Astrocyte of the cerebellum (primary cell): ENCODE measurements around the gene ASTN2.

Experiments
- DNase-seq: peaks from one replicate; pipeline ENCODE4 v3.0.0-alpha.2; 2011; ENCODE audit warnings: low read depth
- H3K4me3 ChIP-seq: 2 replicates; pipeline ENCODE4 v1.5.1; 2011; ENCODE audit warnings: mild to moderate bottlenecking, low read depth, low read length, moderate library complexity
- in situ Hi-C: cut with HindIII; loops from 2 replicates; pipeline ENCODE4 v1.10.0; 2017; ENCODE audit warnings: low sequenced_read_pairs
- TF ChIP-seq, protein P1 (sequence below): IDR thresholded peaks from 2 replicates; pipeline ENCODE4 v1.5.1; 2012; ENCODE audit warnings: low read length, low read depth, moderate library complexity, mild to moderate bottlenecking; ENCODE audit errors: missing control alignments

ASTN2 gene

GRCh38 chr9:116875576-116875975 lies 539.3 kb downstream of the ASTN2 start:
- in situ Hi-C loops: no loop called here
- no peak for DNase-seq
- no peak overlapping the region for H3K4me3 ChIP-seq
- TF ChIP-seq, protein P1, sequence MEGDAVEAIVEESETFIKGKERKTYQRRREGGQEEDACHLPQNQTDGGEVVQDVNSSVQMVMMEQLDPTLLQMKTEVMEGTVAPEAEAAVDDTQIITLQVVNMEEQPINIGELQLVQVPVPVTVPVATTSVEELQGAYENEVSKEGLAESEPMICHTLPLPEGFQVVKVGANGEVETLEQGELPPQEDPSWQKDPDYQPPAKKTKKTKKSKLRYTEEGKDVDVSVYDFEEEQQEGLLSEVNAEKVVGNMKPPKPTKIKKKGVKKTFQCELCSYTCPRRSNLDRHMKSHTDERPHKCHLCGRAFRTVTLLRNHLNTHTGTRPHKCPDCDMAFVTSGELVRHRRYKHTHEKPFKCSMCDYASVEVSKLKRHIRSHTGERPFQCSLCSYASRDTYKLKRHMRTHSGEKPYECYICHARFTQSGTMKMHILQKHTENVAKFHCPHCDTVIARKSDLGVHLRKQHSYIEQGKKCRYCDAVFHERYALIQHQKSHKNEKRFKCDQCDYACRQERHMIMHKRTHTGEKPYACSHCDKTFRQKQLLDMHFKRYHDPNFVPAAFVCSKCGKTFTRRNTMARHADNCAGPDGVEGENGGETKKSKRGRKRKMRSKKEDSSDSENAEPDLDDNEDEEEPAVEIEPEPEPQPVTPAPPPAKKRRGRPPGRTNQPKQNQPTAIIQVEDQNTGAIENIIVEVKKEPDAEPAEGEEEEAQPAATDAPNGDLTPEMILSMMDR: no peak

DNA sequence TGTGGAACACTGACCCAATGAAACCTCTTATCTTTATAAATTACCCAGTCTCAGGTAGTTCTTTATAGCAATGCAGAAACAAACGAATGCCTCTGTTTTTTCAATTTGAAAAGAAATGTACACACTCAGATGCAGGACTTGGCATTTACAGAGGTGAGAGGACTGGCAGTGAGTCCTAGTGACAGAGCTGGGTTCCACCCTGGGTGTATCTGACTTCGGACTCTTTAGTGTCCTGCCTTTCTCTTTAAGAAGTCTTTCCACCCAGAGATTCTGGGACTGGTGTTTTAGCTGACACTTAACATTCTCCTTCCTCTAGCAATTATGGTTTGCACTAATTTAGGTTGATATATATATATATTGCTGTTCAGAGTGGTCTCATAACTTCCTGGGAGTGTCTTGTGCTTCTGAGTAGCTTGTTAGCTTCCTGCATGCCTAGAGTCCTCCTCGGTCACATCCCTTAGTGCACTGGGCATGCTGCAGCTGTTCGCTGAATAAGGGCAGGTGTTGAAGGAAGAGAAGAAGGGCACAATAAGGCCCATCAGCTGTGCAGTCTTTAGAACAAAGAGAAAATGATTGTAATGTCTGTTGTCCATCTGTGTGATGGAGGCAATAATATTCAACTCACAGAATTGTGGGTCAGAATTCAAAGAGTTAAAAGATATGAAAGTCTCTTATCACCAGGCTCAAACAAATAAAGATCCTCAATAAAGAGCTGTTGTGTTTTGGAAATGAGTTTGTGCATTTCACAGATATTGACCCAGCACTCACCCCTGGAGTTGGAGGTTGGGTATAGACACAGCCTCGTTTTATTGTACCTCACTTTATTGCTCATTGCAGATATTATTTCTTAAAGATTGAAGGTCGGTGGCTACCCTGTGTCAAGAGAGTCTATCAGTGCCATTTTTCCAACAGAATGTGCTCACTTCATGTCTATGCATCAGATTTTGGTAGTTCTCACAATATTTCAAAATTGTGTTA lies 540.6 kb downstream of the ASTN2 start:
- no peak overlapping the region for H3K4me3 ChIP-seq
- no peak for DNase-seq
- TF ChIP-seq, protein P1: no peak
- in situ Hi-C loops: no loop called here

GRCh38 chr9:116873491-116873890 lies 541.4 kb downstream of the ASTN2 start:
- H3K4me3 ChIP-seq: no peak overlapping the region
- no peak for DNase-seq
- TF ChIP-seq, protein P1: no peak
- in situ Hi-C loops: no loop called here

- in situ Hi-C loops: no loop called here
- H3K4me3 ChIP-seq: no peak overlapping the region
- TF ChIP-seq, protein P1: no peak
- DNase-seq: no peak
Measured at GRCh38 chr9:116870566-116870965, 544.3 kb downstream of the ASTN2 start.

- in situ Hi-C loops: no loop called here
- TF ChIP-seq, protein P1: no peak
- no peak overlapping the region for H3K4me3 ChIP-seq
- DNase-seq: no peak
Measured at GRCh38 chr9:116868201-116868600, 546.7 kb downstream of the ASTN2 start.

DNA sequence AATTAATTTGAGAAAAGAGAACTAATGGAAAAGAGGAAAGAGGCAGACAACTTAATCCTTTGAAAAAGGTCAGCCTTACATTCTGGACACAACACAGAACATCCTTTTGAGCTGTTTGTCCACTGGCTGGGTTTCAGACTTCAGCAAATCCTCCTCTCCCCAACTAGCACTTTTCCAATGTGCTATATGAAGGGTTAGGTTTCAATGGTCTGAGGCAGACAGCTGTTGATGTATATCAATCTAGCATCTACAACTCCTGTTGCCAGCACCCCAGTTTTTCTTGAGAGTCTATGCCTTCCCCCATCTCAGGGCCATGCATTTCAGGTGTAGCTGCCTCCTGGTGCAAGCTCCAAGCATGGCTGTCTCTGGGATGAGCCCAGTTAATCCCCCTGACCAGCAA lies 553.5 kb downstream of the ASTN2 start:
- H3K4me3 ChIP-seq: no peak overlapping the region
- DNase-seq: no peak
- in situ Hi-C loops: no loop called here
- TF ChIP-seq, protein P1: no peak
